ENCODE results near the gene DENND4A.

The DENND4A gene

GRCh38 chr15:65631503-65631902 lies 160.6 kb downstream of the DENND4A start:
- no peak for DNase-seq (ENCODE audit: low spot score)
- no peak for TF ChIP-seq CTCF (conservative IDR thresholded peaks at IDR 0.05; ENCODE audit: low read depth)
- POLR2A ChIA-PET (ENCODE audit: low non-redundant PET) = no interaction called here
- H3K27ac ChIP-seq = no peak overlapping the region
- CTCF ChIA-PET = interaction anchor here (0.6 kb wide), 1 partner anchor 12 kb away, joined by 3 read pairs; no protein-coding TSS in a partner anchor

- POLR2A ChIA-PET (ENCODE audit: low non-redundant PET) = no interaction called here
- TF ChIP-seq CTCF (conservative IDR thresholded peaks at IDR 0.05; ENCODE audit: low read depth) = no peak
These were observed 161.3 kb downstream of the DENND4A start for GRCh38 chr15:65630760-65631159.

GRCh38 chr15:65629548-65629947 lies 162.5 kb downstream of the DENND4A start:
- DNase-seq (ENCODE audit: low spot score) = no peak
- no peak overlapping the region for H3K27ac ChIP-seq
- ChIA-PET POLR2A (ENCODE audit: low non-redundant PET) (interaction anchor here (0.8 kb wide), 1 partner anchor 19 kb away, joined by 3 read pairs; the partner anchor contains the start of gene INTS14), CTCF (no interaction called here)
- no peak for TF ChIP-seq CTCF (conservative IDR thresholded peaks at IDR 0.05; ENCODE audit: low read depth)

More at GRCh38 chr15:65630760-65631159, 161.3 kb downstream of the DENND4A start:
- no peak for DNase-seq (ENCODE audit: low spot score)
- H3K27ac ChIP-seq = no peak overlapping the region
- CTCF ChIA-PET = interaction anchor here (0.6 kb wide), 1 partner anchor 12 kb away, joined by 3 read pairs; no protein-coding TSS in a partner anchor

- no peak for DNase-seq (ENCODE audit: low spot score)
- H3K27ac ChIP-seq = no peak overlapping the region
- ChIA-PET POLR2A (ENCODE audit: low non-redundant PET) (no interaction called here), CTCF (no interaction called here)
- TF ChIP-seq CTCF (conservative IDR thresholded peaks at IDR 0.05; ENCODE audit: low read depth) = no peak
These were observed 165.2 kb downstream of the DENND4A start for GRCh38 chr15:65626856-65627255.

GRCh38 chr15:65623103-65623502 lies 169.0 kb downstream of the DENND4A start:
- no peak overlapping the region for H3K27ac ChIP-seq
- POLR2A ChIA-PET (ENCODE audit: low non-redundant PET) = no interaction called here
- no peak for TF ChIP-seq CTCF (conservative IDR thresholded peaks at IDR 0.05; ENCODE audit: low read depth)
- DNase-seq (ENCODE audit: low spot score) = no peak
- CTCF ChIA-PET = interaction anchor here (0.7 kb wide), 1 partner anchor 14 kb away, joined by 3 read pairs; no protein-coding TSS in a partner anchor

- ChIA-PET POLR2A (ENCODE audit: low non-redundant PET) (no interaction called here), CTCF (interaction anchor here (1.0 kb wide), 1 partner anchor 16 kb away, joined by 3 read pairs; no protein-coding TSS in a partner anchor)
- H3K27ac ChIP-seq = no peak within 1 kb of the TSS
- DNase-seq (ENCODE audit: low spot score) = no peak
- no peak for TF ChIP-seq CTCF (conservative IDR thresholded peaks at IDR 0.05; ENCODE audit: low read depth)
These were observed 170.5 kb downstream of the DENND4A start, which contains the start of gene SLC24A1 for GRCh38 chr15:65621638-65622037. Gene SLC24A1 (plus strand): TSS chr15:65621938. CDS start chr15:65624081, 2,143 bp downstream.
